Activated CD4-positive, alpha-beta T cell treated with anti-CD3 and anti-CD28 coated beads, Interleukin-2, amount 50 U/mL, for 48 hours (primary cell): Measurements from ENCODE around the gene ELMO1.

Experiments used
- DNase-seq, 2 experiments: peaks; one replicate each; pipeline ENCODE4 v3.0.0-alpha.2; 2020

ELMO1 gene

DNA sequence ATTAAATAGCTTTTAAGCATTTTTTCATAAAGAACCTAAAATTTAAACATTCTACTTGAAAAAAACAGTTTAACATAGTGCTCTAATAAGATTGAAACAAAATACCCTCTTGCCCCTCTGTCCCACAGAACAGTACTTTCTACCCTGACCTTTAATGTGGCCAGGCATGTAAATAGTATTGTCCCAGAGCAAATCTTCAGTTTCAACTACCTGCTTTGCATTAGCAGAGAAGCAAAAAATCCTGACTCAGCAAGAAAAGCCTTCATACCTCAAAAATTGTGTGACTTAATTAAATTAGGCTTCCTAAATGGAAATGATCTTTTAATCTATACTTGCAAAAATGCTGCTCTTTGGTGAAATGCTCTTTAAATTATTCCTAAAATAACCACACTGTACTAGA, 487.0 kb downstream of the ELMO1 start:
- DNase-seq, result no peak

DNA sequence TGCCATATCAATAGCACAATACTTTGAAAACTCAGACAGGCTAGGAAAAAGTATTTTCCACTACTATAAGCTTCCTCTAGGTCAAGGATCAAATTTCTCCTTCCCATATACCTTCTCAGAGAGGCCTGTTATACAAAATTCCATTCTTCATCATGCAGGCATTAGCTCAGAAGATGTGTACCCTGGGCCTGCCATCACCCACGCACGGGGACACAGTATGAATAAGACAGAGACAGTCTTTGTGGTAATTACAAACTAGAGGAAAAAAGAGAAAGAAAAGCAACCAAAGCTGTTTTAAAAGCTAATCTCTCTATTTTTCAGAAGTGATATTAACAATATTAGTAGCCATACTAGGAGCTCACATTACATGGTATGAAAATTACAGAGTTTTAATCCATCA, 487.6 kb downstream of the ELMO1 start:
- DNase-seq, result peak; percentile 38 to 44

DNA sequence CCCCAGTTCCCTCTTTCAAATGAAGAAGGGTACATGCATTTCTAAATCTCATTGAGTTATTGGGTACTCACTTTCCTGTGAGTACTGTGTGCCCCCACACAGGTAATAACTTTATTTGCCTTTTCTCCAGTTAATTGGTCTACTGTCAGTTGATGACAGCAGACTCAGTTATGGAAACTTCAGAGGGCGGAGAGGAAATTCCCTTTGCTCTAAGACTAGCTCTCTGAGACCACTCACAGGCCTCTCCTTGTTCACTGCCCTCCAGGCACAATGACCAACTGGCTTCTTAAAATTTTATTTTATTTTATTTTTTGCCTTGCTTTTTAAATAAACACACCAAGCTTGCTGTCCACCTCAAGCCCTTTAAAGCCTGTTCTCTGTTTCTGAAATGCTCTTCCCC, 488.6 kb downstream of the ELMO1 start:
- DNase-seq, result no peak

DNA sequence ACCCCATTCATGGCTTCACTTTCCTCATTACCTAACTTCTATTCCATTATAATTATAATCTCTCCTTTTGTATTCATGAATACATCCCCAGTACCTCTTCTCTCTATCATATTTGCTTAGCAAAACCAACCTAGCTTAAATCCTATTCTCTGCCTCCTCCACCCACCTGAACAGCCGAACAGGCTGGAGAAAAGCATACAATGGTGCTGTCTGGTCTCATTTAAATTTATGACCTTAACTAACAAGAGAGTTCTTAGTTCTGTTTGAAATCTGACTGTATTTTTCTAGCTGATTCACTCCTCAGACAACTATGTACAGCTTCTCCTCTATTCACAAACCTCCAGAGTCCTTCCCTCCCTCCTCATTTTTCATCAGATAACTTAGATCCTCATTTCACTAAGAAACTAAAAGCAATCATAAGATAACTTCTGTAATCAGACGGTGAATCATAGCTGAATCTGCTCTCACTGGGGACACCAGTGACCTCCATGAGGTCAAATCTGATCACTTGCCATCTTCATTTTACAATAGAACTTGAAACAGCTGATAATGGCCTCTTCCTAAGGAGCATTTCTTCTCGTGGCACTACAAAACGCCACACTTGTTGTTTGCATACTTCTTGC, 490.4 kb downstream of the ELMO1 start:
- no peak for DNase-seq

DNA sequence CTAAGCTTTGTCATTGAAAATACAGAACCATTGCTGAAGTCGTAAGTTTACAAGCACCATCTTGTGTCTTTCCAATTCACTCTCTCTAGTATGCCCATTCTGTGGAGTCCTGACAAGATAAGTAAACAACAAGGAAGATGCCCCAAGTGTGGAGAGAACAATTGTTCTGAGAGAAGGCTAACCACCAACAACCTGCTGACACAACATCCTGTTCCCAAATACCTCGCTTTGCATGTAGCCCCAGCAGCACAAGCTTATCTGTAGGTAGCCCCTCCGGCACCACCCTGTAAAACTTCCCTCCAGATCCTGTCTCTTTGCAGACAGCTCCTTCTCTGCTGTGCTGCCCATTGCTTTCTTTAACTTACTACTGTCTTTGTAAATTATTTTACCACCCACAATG, 491.0 kb downstream of the ELMO1 start:
- no peak for DNase-seq

DNA sequence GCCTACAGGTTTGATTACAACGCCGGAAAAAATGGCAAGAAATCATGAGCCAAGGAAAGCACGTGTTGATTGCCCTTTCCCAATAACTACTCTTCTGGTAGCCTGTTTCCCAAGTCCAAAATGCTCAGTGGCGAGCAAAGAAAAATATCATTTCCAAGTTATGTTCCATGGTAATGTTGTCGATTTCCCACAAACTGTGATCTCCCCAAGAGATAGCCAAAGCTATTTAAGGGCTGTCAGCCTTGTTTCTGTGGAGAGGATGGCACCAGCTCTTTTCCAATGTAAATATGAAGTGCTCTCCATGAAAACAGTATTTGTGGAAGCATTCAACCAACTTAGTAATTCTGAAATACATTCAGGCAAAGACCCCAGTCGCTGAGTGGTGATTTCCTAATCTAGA, 491.9 kb downstream of the ELMO1 start:
- no peak for DNase-seq

DNA sequence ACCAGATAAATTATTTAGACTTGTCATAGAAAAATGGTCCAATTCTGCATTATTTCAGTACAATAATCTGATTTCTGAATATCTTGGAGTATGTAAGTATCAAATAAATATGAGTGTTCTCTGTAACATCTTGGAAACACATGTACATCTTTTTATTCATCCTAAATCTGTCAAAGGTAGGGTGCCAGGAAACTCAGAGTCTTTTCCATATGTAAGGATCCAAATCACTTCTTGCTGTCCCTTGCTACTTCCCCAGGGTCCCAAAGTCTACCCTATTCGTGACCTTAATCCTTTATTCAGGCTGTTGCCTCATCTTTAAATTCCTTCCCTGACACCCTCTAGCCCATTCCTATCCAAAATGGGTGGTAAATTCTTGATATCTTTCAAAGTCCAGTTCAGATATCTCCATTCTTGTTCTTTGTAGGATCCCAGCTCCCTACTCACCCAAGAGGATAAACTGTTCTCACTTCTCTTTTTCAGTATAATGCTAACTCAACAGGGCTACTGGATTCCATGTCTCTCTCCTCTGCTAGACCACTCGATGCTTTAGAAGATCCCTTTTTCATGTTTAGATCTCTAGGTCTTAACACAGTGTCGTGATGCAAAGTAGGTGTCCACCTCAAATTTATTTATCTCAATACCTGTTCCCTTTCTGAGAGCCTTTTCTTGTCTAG, 493.1 kb downstream of the ELMO1 start:
- no peak for DNase-seq

DNA sequence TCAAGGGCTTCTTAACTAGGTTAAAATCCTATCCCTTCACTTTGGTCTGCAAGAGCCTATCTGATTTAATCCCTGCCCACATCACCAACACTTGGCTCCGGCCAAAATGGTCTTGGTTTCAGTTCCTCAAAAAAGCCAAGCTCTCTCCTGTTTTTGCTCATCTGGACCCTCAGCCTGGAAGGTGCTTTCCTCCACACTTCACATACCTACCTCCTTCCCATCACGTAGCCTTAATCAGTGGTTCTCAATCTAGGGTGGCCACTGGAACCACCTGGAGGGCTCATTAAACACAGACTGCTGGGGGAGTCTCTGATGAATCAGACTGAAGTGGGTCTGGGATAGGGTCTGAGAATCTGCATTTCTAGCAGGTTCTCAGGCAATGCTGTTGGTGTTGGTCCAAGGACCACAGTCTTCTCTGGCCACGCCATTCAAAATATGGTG, 497.4 kb downstream of the ELMO1 start:
- no peak for DNase-seq

DNA sequence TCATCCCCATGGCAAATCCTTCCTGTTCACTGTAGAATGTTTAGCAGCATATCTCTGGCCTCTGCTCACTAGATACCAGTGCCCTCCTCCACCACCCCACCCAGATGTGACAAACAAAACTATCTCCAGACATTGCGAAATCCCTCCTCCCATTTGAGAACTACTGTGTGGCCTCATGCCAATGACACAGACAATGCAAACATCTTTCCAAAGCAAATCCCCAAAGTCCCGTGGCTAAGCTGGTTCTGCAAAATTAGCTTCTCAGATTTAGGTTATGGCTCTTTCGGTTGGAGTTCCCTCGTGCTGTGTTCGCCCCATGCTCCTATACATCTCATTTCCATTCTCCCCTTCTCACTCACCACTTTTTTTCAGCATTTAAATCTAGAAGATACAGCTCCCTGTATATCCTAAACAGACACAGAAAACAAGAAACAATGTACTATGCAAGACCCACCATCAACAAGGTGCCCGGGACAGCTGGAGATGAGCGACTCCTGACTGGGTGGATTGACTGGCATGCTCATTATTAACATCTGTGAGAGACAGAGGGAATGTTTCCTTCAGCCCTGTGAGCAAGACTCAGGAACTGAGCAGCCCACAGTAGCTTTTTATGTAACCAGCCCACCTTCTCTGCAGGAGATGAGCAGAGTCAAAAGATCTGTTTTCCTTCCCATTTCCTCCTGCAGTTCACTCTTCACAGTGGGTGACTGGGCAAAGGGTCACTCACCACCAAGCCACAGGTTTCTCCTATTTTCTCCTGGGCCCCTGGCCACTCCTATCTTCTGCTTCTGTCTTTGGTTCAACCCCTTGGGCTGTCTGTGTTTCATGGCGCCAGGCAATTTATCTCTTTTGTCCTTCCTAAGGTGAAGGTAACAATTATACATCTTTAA, 498.7 kb downstream of the ELMO1 start:
- DNase-seq, result no peak

DNA sequence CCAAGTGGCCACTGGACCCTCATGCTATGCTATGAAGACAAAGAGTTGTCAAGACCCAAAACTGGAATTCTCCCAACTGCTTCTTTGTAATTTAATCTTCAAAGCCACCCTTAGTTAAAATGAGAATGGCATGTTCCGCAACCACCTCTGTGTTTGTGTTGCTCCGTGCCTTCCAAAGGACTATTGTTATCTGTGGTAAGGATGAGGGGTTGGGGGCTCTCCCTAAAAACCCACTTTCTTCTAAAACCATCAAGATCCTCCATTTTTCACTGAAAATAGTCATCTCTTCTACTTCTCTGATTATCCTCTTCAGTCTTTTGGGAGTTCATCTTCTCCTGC, 502.3 kb downstream of the ELMO1 start:
- DNase-seq, result no peak

DNA sequence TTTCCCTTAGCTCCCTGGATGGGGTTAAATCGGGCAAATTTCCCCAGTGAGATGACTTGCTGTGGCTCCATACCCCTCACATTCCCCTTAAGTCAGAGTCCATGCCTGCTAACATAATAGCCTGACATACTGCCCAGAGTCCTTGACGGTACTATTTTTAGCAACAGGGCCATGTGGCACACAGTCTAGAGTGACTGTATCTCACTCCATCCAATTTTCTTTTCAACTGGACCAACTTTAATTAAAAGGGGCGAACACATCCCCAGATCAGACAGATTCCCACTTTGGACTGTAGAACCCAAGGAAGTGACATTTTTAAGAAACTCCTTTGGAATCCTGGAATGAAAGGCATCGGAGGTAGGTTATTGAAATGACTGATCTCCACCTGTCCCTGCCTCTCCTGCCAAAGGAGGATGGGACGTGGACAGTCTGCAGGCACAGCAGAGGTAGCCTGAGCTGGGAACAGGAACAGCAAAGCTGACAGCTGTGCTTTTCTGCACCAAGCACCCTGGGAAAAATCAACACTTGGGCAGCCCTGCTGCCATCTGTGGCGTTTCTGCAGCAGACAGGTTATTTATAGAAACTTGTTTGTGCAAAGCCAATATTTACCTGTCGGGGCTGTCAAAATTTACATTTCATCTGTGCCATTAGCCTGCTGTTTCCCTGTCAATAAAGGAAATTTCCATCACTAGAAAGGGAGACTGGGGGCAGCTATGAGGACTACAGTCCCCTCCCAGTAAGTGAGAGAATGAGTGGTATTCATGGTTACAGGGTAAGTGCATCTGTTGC, 502.9 kb downstream of the ELMO1 start:
- no peak for DNase-seq

DNA sequence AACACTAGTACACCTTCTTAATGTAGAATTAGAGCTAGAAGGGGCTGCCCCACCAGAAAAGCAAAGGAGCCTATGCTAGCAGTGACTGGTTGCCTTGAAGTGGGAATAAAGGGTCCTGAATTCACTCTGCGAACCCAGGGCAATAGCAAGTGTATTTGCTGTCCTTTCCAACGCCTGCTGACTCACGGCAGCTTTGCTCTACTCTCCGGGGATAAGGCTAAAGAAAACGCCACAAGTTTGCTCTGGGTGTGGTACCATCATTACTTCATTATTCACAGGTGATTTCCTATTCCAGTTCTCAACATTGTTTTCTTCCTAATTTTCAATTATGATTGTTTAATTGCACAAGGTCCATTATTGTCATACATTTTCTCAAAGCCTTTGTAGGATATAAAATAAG, 503.8 kb downstream of the ELMO1 start:
- DNase-seq, result no peak

DNA sequence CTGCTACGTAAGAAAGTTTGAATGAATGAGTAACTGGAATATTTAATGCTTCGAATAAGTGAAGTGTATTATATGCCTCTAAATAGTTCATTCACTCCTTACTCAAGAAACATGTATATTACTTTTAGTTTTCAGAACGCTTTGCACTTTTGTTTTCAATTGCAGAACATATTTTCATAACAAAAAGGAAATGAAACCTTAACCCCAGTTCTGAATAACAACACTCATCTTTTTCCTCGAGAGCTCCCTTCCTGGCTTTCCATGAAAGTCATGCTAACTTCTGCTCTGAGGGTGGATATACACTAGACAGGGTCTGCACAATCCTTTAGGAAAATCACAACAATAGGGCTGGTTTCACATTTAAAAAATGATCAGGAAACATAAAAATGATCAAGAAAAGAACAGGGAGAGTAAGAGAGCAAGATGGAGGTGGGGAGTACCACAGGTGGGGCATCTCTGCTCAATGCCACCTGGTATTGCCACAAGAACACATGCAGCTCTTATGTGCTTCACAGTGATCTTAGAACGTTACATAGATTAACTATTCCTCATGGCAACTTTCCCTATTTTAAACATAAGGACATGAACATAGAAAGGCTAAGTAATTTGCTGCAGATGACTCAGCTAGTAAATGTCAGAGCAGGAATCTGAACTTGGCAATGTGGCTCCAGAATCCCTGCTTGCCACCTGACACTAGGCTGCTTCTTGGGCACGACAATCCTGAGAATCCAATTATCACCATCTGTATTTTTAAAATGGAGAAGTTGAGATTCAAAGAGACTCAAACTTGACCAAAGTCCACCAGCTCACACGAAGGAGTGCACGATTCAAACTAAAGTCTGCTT, 504.9 kb downstream of the ELMO1 start:
- DNase-seq, result no peak

DNA sequence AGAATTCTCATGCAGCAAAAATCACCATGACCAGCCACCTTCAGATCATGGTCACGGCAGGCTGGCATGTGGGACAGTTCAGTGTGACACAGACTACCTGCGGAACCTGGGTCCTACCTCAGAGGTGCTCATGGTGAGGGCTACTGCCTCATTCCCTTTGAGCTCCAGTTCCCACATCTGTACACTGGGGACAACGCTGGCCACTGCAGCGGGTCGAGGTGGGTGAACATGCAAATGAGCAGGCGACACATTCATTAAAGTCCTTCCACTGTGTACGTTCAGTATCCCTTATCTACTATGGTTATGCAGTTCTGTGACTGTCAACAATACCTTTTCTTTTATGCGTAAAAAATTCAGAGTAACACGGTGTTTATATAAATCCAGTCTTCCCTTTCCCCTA, 505.7 kb downstream of the ELMO1 start:
- no peak for DNase-seq

DNA sequence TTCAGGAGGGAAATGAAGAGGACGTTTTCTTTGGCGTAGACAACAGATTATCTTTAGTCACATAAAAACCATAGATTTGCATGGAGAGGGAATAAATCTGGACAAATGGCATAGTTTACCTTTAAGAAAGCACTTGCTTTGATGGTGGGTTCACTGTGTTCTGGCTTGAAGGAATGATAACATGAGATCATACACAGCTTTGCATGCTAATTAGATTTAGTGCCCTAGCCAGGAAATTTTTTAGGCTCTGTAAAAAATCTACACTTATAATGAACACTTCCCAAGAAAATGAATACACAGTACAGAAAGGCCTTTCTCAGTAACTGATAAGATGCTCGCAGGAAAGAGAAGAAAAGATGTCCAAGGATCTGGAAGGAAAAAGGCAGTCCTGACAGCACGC, 506.1 kb downstream of the ELMO1 start:
- DNase-seq, result no peak

DNA sequence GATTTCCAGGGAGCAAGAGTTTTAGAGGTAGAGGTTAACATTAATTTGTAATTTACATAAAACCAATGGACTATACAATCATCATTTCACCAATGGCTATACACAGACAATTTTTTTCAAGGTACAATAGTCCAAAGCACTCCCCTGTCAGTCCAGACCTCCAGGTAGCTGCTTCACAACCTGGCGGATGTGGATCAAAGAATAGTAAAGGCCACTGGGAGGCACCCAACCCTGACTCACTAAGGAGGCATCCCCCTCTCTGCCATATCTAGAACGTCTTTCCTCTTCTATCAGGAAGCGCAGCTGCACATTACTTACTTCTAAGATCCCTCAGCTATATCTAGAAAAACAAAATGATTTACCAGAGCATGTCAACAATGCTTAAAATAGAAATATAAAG, 506.6 kb downstream of the ELMO1 start:
- DNase-seq, result no peak

DNA sequence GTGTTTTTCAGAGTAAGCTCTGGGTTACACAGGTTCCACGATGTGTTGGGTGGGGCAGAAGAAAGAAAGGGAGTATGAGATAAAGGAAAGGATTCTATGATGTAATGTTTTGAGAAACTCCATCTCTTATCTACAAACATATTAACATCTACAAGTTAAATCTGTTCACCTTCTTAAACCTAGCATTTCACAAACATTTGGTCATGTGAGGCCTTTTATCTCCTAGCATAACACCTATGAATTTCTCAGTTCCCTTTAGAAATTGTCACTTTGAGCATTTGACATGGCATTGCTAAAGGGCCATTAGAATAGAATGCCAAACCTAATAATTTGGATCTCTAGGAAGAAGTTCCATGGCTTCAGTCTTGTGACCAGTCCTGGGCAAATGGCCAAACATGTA, 507.3 kb downstream of the ELMO1 start:
- DNase-seq, result no peak

DNA sequence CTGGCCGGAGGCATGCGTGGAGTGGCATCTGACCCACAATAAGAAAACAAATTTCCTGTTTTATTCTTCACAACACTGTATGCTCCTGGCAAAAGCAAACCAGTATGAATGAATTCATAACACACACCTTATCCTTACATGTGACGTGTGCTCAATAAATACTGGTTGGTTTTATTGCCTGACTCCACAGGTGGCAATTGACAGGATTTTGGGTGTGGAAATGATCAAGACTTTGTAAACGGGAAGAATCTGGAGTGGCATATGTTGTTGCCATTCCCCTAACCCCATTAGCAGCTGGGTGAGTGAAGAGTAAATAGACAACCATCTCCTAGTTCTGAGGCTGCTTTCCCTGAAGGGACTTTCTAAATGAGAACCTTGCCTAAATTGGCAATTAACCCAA, 508.8 kb downstream of the ELMO1 start:
- no peak for DNase-seq

DNA sequence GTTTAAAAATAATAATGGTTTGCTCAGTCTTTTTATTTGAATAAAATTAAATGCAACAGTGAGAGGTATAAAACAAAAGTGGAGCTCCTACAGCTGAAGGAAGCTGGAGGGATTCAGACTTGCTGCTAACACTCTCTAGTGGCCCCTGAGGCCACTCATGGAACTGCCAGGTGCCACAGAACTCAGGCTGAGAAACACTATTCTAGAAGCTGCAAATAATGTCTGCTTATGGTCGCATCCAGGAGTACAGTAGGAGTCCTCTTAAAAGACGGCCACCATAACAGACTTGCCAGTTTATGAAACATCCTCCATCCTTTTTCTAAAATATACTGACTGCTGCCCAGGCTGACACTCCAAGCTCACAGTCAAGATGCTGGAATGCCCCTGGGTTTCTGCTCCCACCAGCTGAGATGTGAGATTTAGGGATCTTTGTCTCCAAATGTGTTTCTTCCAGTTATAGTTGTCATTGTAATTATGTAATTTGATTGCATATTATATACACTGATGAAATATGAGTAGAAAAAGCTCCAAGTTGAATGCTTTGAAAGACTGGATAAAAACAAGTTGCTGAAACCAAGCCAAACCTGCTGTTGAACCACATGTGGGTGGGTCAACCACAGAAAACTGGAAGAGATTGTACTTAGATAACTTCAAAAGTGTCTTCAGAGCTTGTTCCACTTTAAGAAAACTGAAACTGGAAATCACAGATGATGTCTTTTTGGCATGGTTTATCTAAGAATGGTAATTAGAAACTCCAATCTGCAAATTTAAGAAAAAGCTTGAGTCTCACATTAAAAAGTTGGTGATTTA, 510.7 kb downstream of the ELMO1 start:
- no peak for DNase-seq

DNA sequence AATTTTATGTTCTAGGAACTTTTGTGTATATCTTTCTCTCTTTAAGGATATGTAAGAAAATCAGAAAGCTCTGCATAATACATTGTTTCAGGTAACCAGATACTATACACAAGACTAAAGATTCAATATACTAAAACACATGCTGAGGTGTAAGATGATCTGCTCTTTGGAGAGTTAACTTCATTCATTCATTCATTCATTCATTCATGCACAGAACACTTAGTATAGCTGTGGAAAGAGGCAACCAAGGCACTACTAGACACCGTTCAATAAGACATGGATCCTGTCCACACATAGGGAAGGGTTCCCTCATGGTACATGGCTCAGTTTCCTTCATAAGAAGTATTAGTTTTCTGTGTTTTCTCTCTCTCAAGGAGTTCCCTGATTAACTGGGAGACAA, 516.8 kb downstream of the ELMO1 start:
- no peak for DNase-seq

DNA sequence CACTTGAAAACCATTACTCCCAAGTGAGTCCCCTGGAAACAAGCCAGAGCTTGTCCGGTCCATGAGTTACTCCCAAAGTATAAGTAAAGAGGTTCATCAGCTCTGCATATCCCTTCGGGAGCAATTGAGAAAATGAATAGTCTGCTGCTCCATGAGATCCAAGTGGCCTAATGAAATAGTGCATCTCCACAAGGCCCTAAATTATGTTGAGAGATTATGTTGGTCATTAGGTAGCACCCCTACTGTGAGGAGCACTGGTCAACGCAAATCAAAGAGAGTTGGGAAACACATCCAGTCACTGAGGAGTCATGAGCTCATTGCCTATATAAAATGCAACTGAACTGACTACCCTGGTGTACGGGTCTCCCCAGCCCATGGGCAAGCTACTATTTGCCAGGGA, 518.9 kb downstream of the ELMO1 start:
- DNase-seq, result no peak

DNA sequence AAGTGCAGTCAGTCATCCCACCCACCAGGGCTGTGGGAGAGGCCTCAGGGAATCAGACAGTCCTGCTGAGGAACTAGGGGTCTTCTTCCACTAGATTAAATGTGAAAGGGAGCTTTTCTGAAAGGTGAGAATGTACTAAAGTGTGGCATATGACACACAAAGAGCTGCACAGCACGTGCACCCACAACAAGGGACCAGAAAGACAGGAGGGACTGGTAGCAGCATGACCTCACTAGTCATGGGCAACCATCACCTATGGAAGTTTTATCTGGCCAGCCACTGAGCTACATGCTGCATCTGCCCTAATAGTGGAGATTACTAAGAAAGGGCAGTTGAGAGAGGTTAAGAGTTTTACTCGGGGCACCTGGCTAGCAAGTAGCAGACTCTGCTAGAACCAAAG, 519.9 kb downstream of the ELMO1 start:
- no peak for DNase-seq
